ENCODE results near the gene AKAP8L.
"Not testable (repeated sequence)": the region's sequence is repeated elsewhere in the genome, so short reads cannot be mapped to it uniquely, and the experiment has no call there.

AKAP8L gene

GRCh38 chr19:15417699-15418098, 1.1 kb downstream of the AKAP8L start:
- DNase-seq = no peak

- no peak for DNase-seq
Observed at GRCh38 chr19:15412832-15413231, 6.0 kb downstream of the AKAP8L start.

- not testable (repeated sequence) for DNase-seq
Observed at GRCh38 chr19:15411351-15411750, 7.4 kb downstream of the AKAP8L start.

- no peak for DNase-seq
Observed at GRCh38 chr19:15404780-15405211, 14.0 kb downstream of the AKAP8L start.

GRCh38 chr19:15404097-15404779, 14.6 kb downstream of the AKAP8L start:
- no peak for DNase-seq

- DNase-seq = no peak
Observed at GRCh38 chr19:15403151-15403531, 15.6 kb downstream of the AKAP8L start.

- no peak for DNase-seq
Observed at GRCh38 chr19:15402411-15403150, 16.2 kb downstream of the AKAP8L start.

- DNase-seq = no peak
Observed at GRCh38 chr19:15401397-15401710, 17.4 kb downstream of the AKAP8L start.

- no peak for DNase-seq
Observed at GRCh38 chr19:15400521-15401396, 18.0 kb downstream of the AKAP8L start.

GRCh38 chr19:15399635-15400034, 19.2 kb downstream of the AKAP8L start:
- DNase-seq = no peak

- no peak for DNase-seq
Observed at GRCh38 chr19:15399234-15399515, 19.6 kb downstream of the AKAP8L start.

- DNase-seq = no peak
Observed at GRCh38 chr19:15398501-15399233, 20.1 kb downstream of the AKAP8L start.

GRCh38 chr19:15397782-15398181, 21.0 kb downstream of the AKAP8L start:
- no peak for DNase-seq

GRCh38 chr19:15397236-15397635, 21.6 kb downstream of the AKAP8L start:
- DNase-seq = no peak

- no peak for DNase-seq
Observed at GRCh38 chr19:15396436-15396835, 22.4 kb downstream of the AKAP8L start.

GRCh38 chr19:15395251-15395650, 23.5 kb downstream of the AKAP8L start:
- not testable (repeated sequence) for DNase-seq

- DNase-seq = no peak
Observed at GRCh38 chr19:15394426-15394825, 24.4 kb downstream of the AKAP8L start.

GRCh38 chr19:15393963-15394362, 24.8 kb downstream of the AKAP8L start:
- DNase-seq = no peak

- no peak for DNase-seq
Observed at GRCh38 chr19:15390814-15391213, 28.0 kb downstream of the AKAP8L start.

- no peak for DNase-seq
Observed at GRCh38 chr19:15381864-15382263, 36.9 kb downstream of the AKAP8L start.

- DNase-seq = no peak
Observed at GRCh38 chr19:15381429-15381828, 37.4 kb downstream of the AKAP8L start.

- no peak for DNase-seq
Observed at GRCh38 chr19:15379999-15380647, 38.7 kb downstream of the AKAP8L start.

Data from NCI-H2107 (cell line).